Coronary artery (tissue), 2 donors: ENCODE measurements around the gene LOXL4.

Experiments used
- DNase-seq: peaks from one replicate; pipeline ENCODE4 v3.0.0-alpha.2; 2017; ENCODE audit warnings: low spot score
- H3K27ac ChIP-seq, 2 donors: fragments of 200-600 bp; sonication (generic); one replicate each; pipeline ENCODE4 v1.5.1; 2016 to 2019
- H3K4me3 ChIP-seq: fragments of 200-600 bp; sonication (generic); 2 replicates; pipeline ENCODE4 v1.5.1; 2016; ENCODE audit warnings: mild to moderate bottlenecking, moderate library complexity
- CTCF ChIP-seq: fragments of 200-600 bp; sonication (generic); IDR thresholded peaks from one replicate; pipeline ENCODE4 v1.5.1; 2019; ENCODE audit warnings: antibody characterized with exemption

LOXL4 gene

GRCh38 chr10:98270786-98271185 is 2.8 kb upstream of the LOXL4 start:
- Histone ChIP-seq H3K27ac (peak overlapping the region in 1 of 2 donors; percentile 89), H3K4me3 (no peak overlapping the region)
- TF ChIP-seq CTCF, result no peak
- no peak for DNase-seq

DNA sequence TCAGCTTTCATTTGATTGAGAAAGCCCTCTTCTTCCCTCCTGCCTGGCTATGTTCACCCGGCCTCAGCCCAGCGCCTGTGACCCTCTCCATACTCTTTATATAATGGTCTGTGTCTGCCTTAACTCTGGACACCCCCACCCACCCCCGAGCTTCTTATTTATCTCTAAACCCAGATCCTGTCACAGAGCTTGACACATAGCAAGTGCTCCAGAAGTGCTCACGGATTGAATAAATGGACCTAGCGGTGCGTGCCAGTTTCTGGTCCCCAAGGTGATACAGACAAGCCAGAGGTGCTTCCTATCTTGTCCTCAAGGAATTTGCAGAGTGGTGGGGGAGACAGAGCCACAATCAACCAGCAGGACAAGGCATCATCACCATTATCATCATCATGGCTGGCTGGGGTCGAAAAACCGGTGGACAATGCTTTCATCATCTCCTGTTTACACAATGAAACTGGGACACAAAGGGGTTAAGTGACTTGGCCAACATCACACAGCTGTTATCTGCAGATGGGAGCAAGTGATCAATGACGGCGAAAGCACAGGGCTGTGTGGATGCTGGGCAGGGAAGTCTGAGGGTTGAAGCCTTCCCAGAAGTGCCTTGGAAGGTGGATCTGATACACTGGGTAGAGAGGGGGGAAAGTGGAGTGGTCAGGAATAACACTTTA is 2.2 kb upstream of the LOXL4 start:
- H3K4me3 ChIP-seq, result peak overlapping the region; percentile 31
- peak overlapping the region; percentile 19 to 89 for H3K27ac ChIP-seq
- DNase-seq, result no peak
- TF ChIP-seq CTCF, result no peak

GRCh38 chr10:98269435-98269912 is 1.5 kb upstream of the LOXL4 start:
- Histone ChIP-seq H3K27ac (peak overlapping the region; percentile 89), H3K4me3 (peak overlapping the region; percentile 31)
- TF ChIP-seq CTCF, result no peak
- peak; percentile 97 for DNase-seq

DNA sequence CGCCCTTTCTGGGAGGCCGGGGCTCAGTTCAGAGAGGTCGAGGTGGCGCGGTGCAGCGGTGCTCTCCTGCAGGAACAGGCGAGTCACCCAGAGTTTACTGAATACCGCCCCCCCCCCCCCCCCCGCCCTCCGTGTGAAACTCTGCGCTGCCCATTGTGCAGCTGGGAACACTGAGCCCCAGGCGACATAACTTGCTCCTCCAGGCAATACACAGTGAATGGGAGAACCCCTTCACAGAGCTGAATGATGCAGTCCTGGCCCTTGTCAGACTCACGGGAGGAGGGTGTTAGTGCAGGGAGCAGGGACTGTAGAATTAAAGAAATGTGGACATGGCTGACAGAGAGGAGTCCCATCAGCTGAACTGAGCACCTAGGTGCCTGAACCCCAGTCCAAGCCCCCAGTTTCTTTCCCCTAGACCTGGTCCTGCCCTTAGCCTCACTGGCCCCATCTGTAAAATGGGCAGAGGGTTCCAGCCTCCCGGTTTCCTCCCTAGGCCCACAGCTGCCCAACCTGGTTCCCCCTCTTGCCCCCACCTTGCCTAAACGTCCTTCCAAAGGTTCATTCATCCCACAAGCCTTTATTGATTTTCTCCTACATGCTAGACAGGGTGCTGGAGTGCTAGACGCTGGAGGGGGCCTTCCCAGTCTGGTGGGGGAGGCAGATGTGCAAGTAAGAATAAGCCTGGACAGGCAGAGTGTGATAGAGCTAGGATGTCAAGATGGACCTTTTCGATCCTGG is 869 bp upstream of the LOXL4 start:
- peak overlapping the region; percentile 72 for H3K4me3 ChIP-seq
- peak overlapping the region; percentile 89 for H3K27ac ChIP-seq
- TF ChIP-seq CTCF, result no peak
- no peak for DNase-seq

- peak; percentile 65 for DNase-seq
- TF ChIP-seq CTCF, result no peak
- peak overlapping the region; percentile 72 for H3K4me3 ChIP-seq
Observed at GRCh38 chr10:98267069-98267893, 713 bp downstream of the LOXL4 start.

DNA sequence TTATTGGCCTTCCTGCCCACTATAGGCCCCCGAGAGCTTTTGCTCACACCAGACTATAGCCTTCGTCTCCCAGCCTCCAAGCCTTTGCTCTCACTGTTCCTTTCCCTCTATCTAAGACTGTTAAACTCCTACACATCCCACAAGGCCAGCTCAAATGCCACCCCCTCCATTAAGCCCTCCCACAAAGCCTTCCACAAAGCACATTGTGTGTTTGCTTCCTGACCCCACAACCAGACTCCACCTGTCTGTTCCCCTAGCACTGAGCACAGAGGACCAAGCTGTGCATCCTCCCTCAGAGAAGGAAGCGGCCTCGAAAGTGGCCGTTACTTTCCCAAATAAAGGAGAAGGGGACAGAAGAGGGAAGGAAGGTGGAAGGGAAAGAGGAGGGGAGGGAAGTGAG is 1.3 kb downstream of the LOXL4 start:
- Histone ChIP-seq H3K27ac (peak overlapping the region in 1 of 2 donors; percentile 89), H3K4me3 (no peak overlapping the region)
- TF ChIP-seq CTCF, result no peak
- DNase-seq, result no peak

More at GRCh38 chr10:98267069-98267893, 713 bp downstream of the LOXL4 start:
- peak overlapping the region; percentile 89 for H3K27ac ChIP-seq
